ENCODE data around the gene TBC1D22A. TPM values are rescaled to one million over a fixed set of nuclear protein-coding genes. Genes with fewer than 3 reads are reported as not detected.

Gene TBC1D22A
- total and polyA plus RNA-seq, 9 of the 15 experiments (the other 6 are each of a cell fraction or from before 2014, with no cell fraction given) = 0.20 to 11.5 (median 5.2) TPM

- no peak for TF ChIP-seq E2F5 (CRISPR knock-in tag; IDR thresholded peaks at IDR 0.05)
Measured at GRCh38 chr22:47150426-47150825, 388.0 kb downstream of the TBC1D22A start (continued).

- ChIA-PET POLR2A (interaction anchor here (1.2 kb wide), 1 partner anchor 11 kb away, joined by 4 read pairs; no protein-coding TSS in a partner anchor), CTCF (ENCODE audit: low intra/inter-chr PET ratio) (no interaction called here)
- Histone ChIP-seq H3K27me3 (ENCODE audit: control insufficient read depth in 2 of 2, insufficient read depth in 2 of 2, low read length in 2 of 2) (no peaks in the 10 kb centered on the region), H3K4me2 (ENCODE audit: insufficient read depth, low read length) (no peak overlapping the region), H3K9ac (ENCODE audit: insufficient read depth in 1 of 2, low read depth in 2 of 2, low read length in 2 of 2) (no peak overlapping the region), H3K36me3 (ENCODE audit: control insufficient read depth, insufficient read depth, low read length) (no peaks in the 10 kb centered on the region), H4K20me1 (replicated peaks; ENCODE audit: control insufficient read depth, insufficient read depth, low read length) (peaks cover 6% of the 10 kb centered on the region; the same call in 1 of the 2 replicates), H3K4me3 (no peak overlapping the region), H3K4me1 (replicated peaks in 1 of 2; ENCODE audit: control insufficient read depth in 2 of 2, insufficient read depth in 2 of 2, low read length in 2 of 2) (peaks cover 0 to 13% of the 10 kb centered on the region in 2 experiments; a peak in 2 of 5 replicates), H3K79me2 (ENCODE audit: control insufficient read depth, insufficient read depth, low read length) (no peaks in the 10 kb centered on the region), H3K9me3 (replicated peaks; ENCODE audit: control insufficient read depth, insufficient read depth, low read depth, low read length) (no peaks in the 10 kb centered on the region), H3K27ac (ENCODE audit: extremely low read depth, low read depth, low read length) (no peak overlapping the region), H3K9me1 (ENCODE audit: control insufficient read depth, insufficient read depth, low read length) (no peaks in the 10 kb centered on the region), H2AFZ (ENCODE audit: low read depth, low read length) (no peak overlapping the region)
- FAIRE-seq = no peak
- intact Hi-C loops (cut with micrococcal nuclease) = no loop called here
- no peak for ATAC-seq
- in situ Hi-C loops (cut with MboI) = no loop called here
- BruUV-seq (replicated peaks) = no TSS peak
- DNase-seq (ENCODE audit: extremely low read depth in 1 of 4, low spot score in 3 of 4) = no peak
- 64% methylated on average over 19 of the region's 19 CpGs for WGBS (ENCODE audit: insufficient coverage, low coverage, missing lambda C conversion rate)
- no peak for TF ChIP-seq ZNF407 (IDR thresholded peaks at IDR 0.05; ENCODE audit: low read depth)
- no peak for TF ChIP-seq CBX2 (IDR thresholded peaks at IDR 0.05; ENCODE audit: insufficient read depth, low read length, poor library complexity, severe bottlenecking)
- TF ChIP-seq ZNF436 (CRISPR knock-in tag; IDR thresholded peaks at IDR 0.05) = no peak
- TF ChIP-seq SMARCB1 (IDR thresholded peaks at IDR 0.05; ENCODE audit: insufficient read length, low read depth) = no peak
- no peak for TF ChIP-seq CHD4 (IDR thresholded peaks at IDR 0.05; ENCODE audit: insufficient read depth, insufficient replicate concordance, low read depth, low read length, poor library complexity, severe bottlenecking)
- no peak for TF ChIP-seq CTCF (IDR thresholded peaks at IDR 0.05 in 2 of 3, conservative IDR thresholded peaks at IDR 0.05 in 1 of 3; ENCODE audit: insufficient read depth in 2 of 3, low read depth in 1 of 3, low read length in 3 of 3)
- TF ChIP-seq NELFE (IDR thresholded peaks at IDR 0.05; ENCODE audit: insufficient read depth, insufficient read length) = no peak
- no peak for TF ChIP-seq SP2 (IDR thresholded peaks at IDR 0.05; ENCODE audit: extremely low read depth, low read depth, low read length, poor library complexity, severe bottlenecking)
Measured at GRCh38 chr22:47151064-47151463, 388.6 kb downstream of the TBC1D22A start.

Data from K562 (cell line).